ENCODE results near the gene NGFR. TPM values are rescaled to one million over a fixed set of nuclear protein-coding genes. Genes with fewer than 3 reads are reported as not detected.

The NGFR gene
- total RNA-seq, 2 experiments from 2014 or later = 0.16 TPM; not detected in 1

- Mint-ChIP-seq H3K27ac (no peak overlapping the region), H3K9me3 (peaks cover 3% of the 10 kb centered on the region), H3K27me3 (peaks cover 32% of the 10 kb centered on the region), H3K36me3 (no peaks in the 10 kb centered on the region), H3K4me3 (no peak overlapping the region), H3K4me1 (no peaks in the 10 kb centered on the region)
- no peak for DNase-seq
These were observed 33.5 kb upstream of the NGFR start for GRCh38 chr17:49461580-49461979.

GRCh38 chr17:49464049-49464448 lies 31.0 kb upstream of the NGFR start:
- H3K36me3 Mint-ChIP-seq = no peaks in the 10 kb centered on the region
- peaks cover 3% of the 10 kb centered on the region for H3K9me3 Mint-ChIP-seq
- no peaks in the 10 kb centered on the region for H3K4me1 Mint-ChIP-seq
- DNase-seq = no peak
- H3K27me3 Mint-ChIP-seq = peaks cover 36% of the 10 kb centered on the region
- no peak overlapping the region for H3K27ac Mint-ChIP-seq
- no peak overlapping the region for H3K4me3 Mint-ChIP-seq

- DNase-seq = no peak
- no peaks in the 10 kb centered on the region for H3K4me1 Mint-ChIP-seq
- H3K27ac Mint-ChIP-seq = no peak overlapping the region
- no peak overlapping the region for H3K4me3 Mint-ChIP-seq
- peaks cover 3% of the 10 kb centered on the region for H3K9me3 Mint-ChIP-seq
- H3K27me3 Mint-ChIP-seq = peaks cover 49% of the 10 kb centered on the region
- H3K36me3 Mint-ChIP-seq = no peaks in the 10 kb centered on the region
These were observed 29.7 kb upstream of the NGFR start for GRCh38 chr17:49465331-49465903.

- Mint-ChIP-seq H3K9me3 (peaks cover 3% of the 10 kb centered on the region), H3K27me3 (peaks cover 59% of the 10 kb centered on the region), H3K4me3 (no peak overlapping the region), H3K27ac (no peak overlapping the region), H3K4me1 (no peaks in the 10 kb centered on the region), H3K36me3 (no peaks in the 10 kb centered on the region)
- no peak for DNase-seq
These were observed 28.7 kb upstream of the NGFR start for GRCh38 chr17:49466436-49466835.

GRCh38 chr17:49467175-49467574 lies 27.9 kb upstream of the NGFR start:
- Mint-ChIP-seq H3K4me1 (no peaks in the 10 kb centered on the region), H3K9me3 (peaks cover 3% of the 10 kb centered on the region), H3K27ac (no peak overlapping the region), H3K4me3 (no peak overlapping the region), H3K27me3 (peaks cover 61% of the 10 kb centered on the region), H3K36me3 (no peaks in the 10 kb centered on the region)
- no peak for DNase-seq

- Mint-ChIP-seq H3K27ac (no peak overlapping the region), H3K4me1 (no peaks in the 10 kb centered on the region), H3K36me3 (no peaks in the 10 kb centered on the region), H3K4me3 (no peak overlapping the region), H3K27me3 (peaks cover 67% of the 10 kb centered on the region), H3K9me3 (peaks cover 2% of the 10 kb centered on the region)
- DNase-seq = no peak
These were observed 26.2 kb upstream of the NGFR start for GRCh38 chr17:49468811-49469385.

- no peak for DNase-seq
- Mint-ChIP-seq H3K4me3 (no peak overlapping the region), H3K36me3 (peaks cover 2% of the 10 kb centered on the region), H3K9me3 (no peaks in the 10 kb centered on the region), H3K27ac (no peak overlapping the region), H3K27me3 (peaks cover 72% of the 10 kb centered on the region), H3K4me1 (no peaks in the 10 kb centered on the region)
These were observed 25.0 kb upstream of the NGFR start for GRCh38 chr17:49469831-49470810.

- DNase-seq = no peak
- Mint-ChIP-seq H3K4me1 (no peaks in the 10 kb centered on the region), H3K9me3 (peaks cover 3% of the 10 kb centered on the region), H3K4me3 (no peak overlapping the region), H3K36me3 (peaks cover 2% of the 10 kb centered on the region), H3K27me3 (peaks cover 71% of the 10 kb centered on the region), H3K27ac (no peak overlapping the region)
These were observed 23.9 kb upstream of the NGFR start for GRCh38 chr17:49471089-49471683.

GRCh38 chr17:49471769-49472168 lies 23.3 kb upstream of the NGFR start:
- peaks cover 71% of the 10 kb centered on the region for H3K27me3 Mint-ChIP-seq
- no peak overlapping the region for H3K4me3 Mint-ChIP-seq

GRCh38 chr17:49472527-49472926 lies 22.6 kb upstream of the NGFR start:
- peaks cover 73% of the 10 kb centered on the region for H3K27me3 Mint-ChIP-seq

More at GRCh38 chr17:49471769-49472168, 23.3 kb upstream of the NGFR start:
- peaks cover 3% of the 10 kb centered on the region for H3K9me3 Mint-ChIP-seq
- no peak overlapping the region for H3K27ac Mint-ChIP-seq
- no peak for DNase-seq
- H3K36me3 Mint-ChIP-seq = peaks cover 2% of the 10 kb centered on the region
- H3K4me1 Mint-ChIP-seq = no peaks in the 10 kb centered on the region

GRCh38 chr17:49473900-49474751 lies 21.0 kb upstream of the NGFR start:
- peaks cover 65% of the 10 kb centered on the region for H3K27me3 Mint-ChIP-seq
- DNase-seq = no peak
- no peaks in the 10 kb centered on the region for H3K4me1 Mint-ChIP-seq
- no peak overlapping the region for H3K4me3 Mint-ChIP-seq
- no peak overlapping the region for H3K27ac Mint-ChIP-seq
- H3K9me3 Mint-ChIP-seq = peaks cover 3% of the 10 kb centered on the region
- H3K36me3 Mint-ChIP-seq = peaks cover 2% of the 10 kb centered on the region

More at GRCh38 chr17:49472527-49472926, 22.6 kb upstream of the NGFR start:
- DNase-seq = no peak
- Mint-ChIP-seq H3K4me3 (no peak overlapping the region), H3K36me3 (peaks cover 2% of the 10 kb centered on the region), H3K27ac (no peak overlapping the region), H3K4me1 (no peaks in the 10 kb centered on the region), H3K9me3 (peaks cover 3% of the 10 kb centered on the region)

GRCh38 chr17:49477709-49478108 lies 17.4 kb upstream of the NGFR start:
- no peaks in the 10 kb centered on the region for H3K4me1 Mint-ChIP-seq
- peaks cover 2% of the 10 kb centered on the region for H3K36me3 Mint-ChIP-seq
- no peak overlapping the region for H3K4me3 Mint-ChIP-seq
- H3K27ac Mint-ChIP-seq = no peak overlapping the region
- H3K27me3 Mint-ChIP-seq = peaks cover 40% of the 10 kb centered on the region
- peaks cover 3% of the 10 kb centered on the region for H3K9me3 Mint-ChIP-seq
- DNase-seq = no peak

GRCh38 chr17:49480836-49481615 lies 14.1 kb upstream of the NGFR start:
- H3K9me3 Mint-ChIP-seq = no peaks in the 10 kb centered on the region
- no peaks in the 10 kb centered on the region for H3K36me3 Mint-ChIP-seq
- peaks cover 47% of the 10 kb centered on the region for H3K27me3 Mint-ChIP-seq
- DNase-seq = no peak
- H3K27ac Mint-ChIP-seq = no peak overlapping the region
- no peak overlapping the region for H3K4me3 Mint-ChIP-seq
- H3K4me1 Mint-ChIP-seq = no peaks in the 10 kb centered on the region

Data from activated naive CD8-positive, alpha-beta T cell treated with anti-CD3 and anti-CD28 coated beads for 36 hours (primary cell).